Upper lobe of left lung (tissue), 4 donors: Measurements from ENCODE around the gene TYW5.

Source experiments
- EP300 ChIP-seq, 4 donors: sonication (generic); formaldehyde crosslinking; IDR thresholded peaks; one replicate each; pipeline ENCODE4 v1.5.1; 2017; ENCODE audit warnings: antibody characterized with exemption in 4 of 4, control low read depth in 2 of 4
- POLR2A ChIP-seq, 4 donors: fragments of 450-650 bp; IDR thresholded peaks; one replicate each; pipeline ENCODE4 v1.5.1; 2016 to 2017; ENCODE audit warnings: antibody characterized with exemption in 4 of 4, mild to moderate bottlenecking in 2 of 4
- POLR2AphosphoS5 ChIP-seq, 2 donors: sonication (generic); formaldehyde crosslinking; IDR thresholded peaks; one replicate each; pipeline ENCODE4 v1.5.1; 2017; ENCODE audit warnings: antibody characterized with exemption in 2 of 2
- TF ChIP-seq, protein P1 (sequence below), 6 experiments: fragments of 450-650 bp in 4 of 6; fragments of 200-600 bp in 2 of 6; sonication (generic) in 2 of 6; IDR thresholded peaks; one replicate each; pipeline ENCODE4 v1.5.1; 2016 to 2019; ENCODE audit warnings: antibody characterized with exemption in 6 of 6

DNA sequence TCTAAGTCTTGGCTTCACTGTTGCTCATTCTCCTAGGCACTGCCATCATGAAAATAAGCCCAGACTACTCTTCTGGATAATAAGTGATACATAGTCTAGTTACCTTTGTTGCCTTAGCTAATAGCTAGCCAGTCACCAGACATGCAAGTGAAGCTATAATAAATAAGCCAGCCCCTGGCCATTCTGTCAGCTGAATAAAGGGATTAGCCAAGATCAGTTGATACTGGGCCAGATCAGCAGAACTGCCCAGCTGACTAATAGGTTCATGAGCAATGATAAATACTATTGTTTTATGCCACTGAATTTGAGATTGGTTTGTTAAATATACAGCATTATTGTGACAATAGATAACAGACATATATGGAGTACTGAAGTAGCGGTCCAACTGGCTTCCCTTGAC lies 52.2 kb downstream of the TYW5 start:
- TF ChIP-seq, protein P1, sequence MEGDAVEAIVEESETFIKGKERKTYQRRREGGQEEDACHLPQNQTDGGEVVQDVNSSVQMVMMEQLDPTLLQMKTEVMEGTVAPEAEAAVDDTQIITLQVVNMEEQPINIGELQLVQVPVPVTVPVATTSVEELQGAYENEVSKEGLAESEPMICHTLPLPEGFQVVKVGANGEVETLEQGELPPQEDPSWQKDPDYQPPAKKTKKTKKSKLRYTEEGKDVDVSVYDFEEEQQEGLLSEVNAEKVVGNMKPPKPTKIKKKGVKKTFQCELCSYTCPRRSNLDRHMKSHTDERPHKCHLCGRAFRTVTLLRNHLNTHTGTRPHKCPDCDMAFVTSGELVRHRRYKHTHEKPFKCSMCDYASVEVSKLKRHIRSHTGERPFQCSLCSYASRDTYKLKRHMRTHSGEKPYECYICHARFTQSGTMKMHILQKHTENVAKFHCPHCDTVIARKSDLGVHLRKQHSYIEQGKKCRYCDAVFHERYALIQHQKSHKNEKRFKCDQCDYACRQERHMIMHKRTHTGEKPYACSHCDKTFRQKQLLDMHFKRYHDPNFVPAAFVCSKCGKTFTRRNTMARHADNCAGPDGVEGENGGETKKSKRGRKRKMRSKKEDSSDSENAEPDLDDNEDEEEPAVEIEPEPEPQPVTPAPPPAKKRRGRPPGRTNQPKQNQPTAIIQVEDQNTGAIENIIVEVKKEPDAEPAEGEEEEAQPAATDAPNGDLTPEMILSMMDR (IDR thresholded peaks at IDR 0.05): no peak
- TF ChIP-seq POLR2A (IDR thresholded peaks at IDR 0.05) (no peak), POLR2AphosphoS5 (IDR thresholded peaks at IDR 0.05) (no peak), EP300 (IDR thresholded peaks at IDR 0.05) (no peak)
